HEK293T (cell line): ENCODE measurements around the gene AIMP1.

Experiments used
- CTCF ChIA-PET: fragments of 350-600 bp; formaldehyde crosslinking; extraction: SDS; loops from one replicate; lab custom pipeline; 2021; ENCODE audit warnings: antibody characterized with exemption, inconsistent platforms; lab: Yijun Ruan, JAX
- POLR2A ChIA-PET: fragments of 350-600 bp; formaldehyde crosslinking; extraction: SDS; loops from one replicate; lab custom pipeline; 2020; ENCODE audit warnings: antibody characterized with exemption, inconsistent platforms; lab: Yijun Ruan, JAX
- DNase-seq: peaks from one replicate; pipeline ENCODE4 v3.0.0; 2012; ENCODE audit warnings: mixed read lengths; ENCODE audit errors: extremely low spot score
- ARNT ChIP-seq: fragments of 450-650 bp; IDR thresholded peaks from 2 replicates; pipeline ENCODE4 v1.6.1; 2017; ENCODE audit warnings: mild to moderate bottlenecking
- BHLHE40 ChIP-seq: fragments of 450-650 bp; IDR thresholded peaks from 2 replicates; pipeline ENCODE4 v1.6.1; 2016; ENCODE audit warnings: mild to moderate bottlenecking, moderate library complexity, borderline replicate concordance
- CTBP1 ChIP-seq: fragments of 450-650 bp; IDR thresholded peaks from 2 replicates; pipeline ENCODE4 v1.6.1; 2016; ENCODE audit warnings: borderline replicate concordance
- ELF4 ChIP-seq: fragments of 450-650 bp; IDR thresholded peaks from 2 replicates; pipeline ENCODE4 v1.6.1; 2017; ENCODE audit warnings: antibody characterized with exemption
- FOXA1 ChIP-seq: fragments of 450-650 bp; IDR thresholded peaks from 2 replicates; pipeline ENCODE4 v1.6.1; 2016; ENCODE audit warnings: mild to moderate bottlenecking
- FOXK2 ChIP-seq: fragments of 450-650 bp; IDR thresholded peaks from 2 replicates; pipeline ENCODE4 v1.6.1; 2016; ENCODE audit warnings: mild to moderate bottlenecking
- FOXM1 ChIP-seq: fragments of 450-650 bp; IDR thresholded peaks from 2 replicates; pipeline ENCODE4 v1.6.1; 2017; ENCODE audit warnings: mild to moderate bottlenecking, borderline replicate concordance
- HDGF ChIP-seq: fragments of 450-650 bp; IDR thresholded peaks from 2 replicates; pipeline ENCODE4 v1.6.1; 2017; ENCODE audit warnings: antibody characterized with exemption, borderline replicate concordance
- L3MBTL2 ChIP-seq: fragments of 450-650 bp; conservative IDR thresholded peaks from 2 replicates; pipeline ENCODE4 v1.6.1; 2016; ENCODE audit warnings: mild to moderate bottlenecking
- LEF1 ChIP-seq: fragments of 450-650 bp; IDR thresholded peaks from 2 replicates; pipeline ENCODE4 v1.6.1; 2017; ENCODE audit warnings: mild to moderate bottlenecking, borderline replicate concordance
- NFRKB ChIP-seq: fragments of 450-650 bp; IDR thresholded peaks from 2 replicates; pipeline ENCODE4 v1.6.1; 2016; ENCODE audit warnings: mild to moderate bottlenecking, moderate library complexity
- PKNOX1 ChIP-seq: fragments of 450-650 bp; IDR thresholded peaks from 2 replicates; pipeline ENCODE4 v1.6.1; 2016
- SP1 ChIP-seq: fragments of 450-650 bp; IDR thresholded peaks from 2 replicates; pipeline ENCODE4 v1.6.1; 2017
- SUZ12 ChIP-seq: fragments of 450-650 bp; IDR thresholded peaks from 2 replicates; pipeline ENCODE4 v1.6.1; 2016; ENCODE audit warnings: mild to moderate bottlenecking
- TARDBP ChIP-seq: fragments of 450-650 bp; IDR thresholded peaks from 2 replicates; pipeline ENCODE4 v1.6.1; 2016
- ZNF384 ChIP-seq: fragments of 450-650 bp; IDR thresholded peaks from 2 replicates; pipeline ENCODE4 v1.6.1; 2016

Gene AIMP1

GRCh38 chr4:106366026-106366425, 49.7 kb downstream of the AIMP1 start:
- ChIA-PET POLR2A (no interaction called here), CTCF (no interaction called here)
- TF ChIP-seq TARDBP, result no peak
- TF ChIP-seq ARNT, result no peak
- TF ChIP-seq SP1, result no peak
- no peak for TF ChIP-seq FOXM1
- no peak for TF ChIP-seq BHLHE40
- TF ChIP-seq SUZ12, result no peak
- no peak for TF ChIP-seq CTBP1
- no peak for TF ChIP-seq LEF1
- no peak for TF ChIP-seq ELF4
- no peak for TF ChIP-seq FOXA1
- no peak for TF ChIP-seq NFRKB
- DNase-seq, result no peak

- TF ChIP-seq BHLHE40 (no peak), ELF4 (no peak), SP1 (no peak), FOXA1 (no peak), HDGF (no peak), ARNT (no peak), LEF1 (no peak), PKNOX1 (no peak), SUZ12 (no peak), CTBP1 (no peak), FOXK2 (no peak), L3MBTL2 (no peak), ZNF384 (no peak), TARDBP (no peak), FOXM1 (no peak), NFRKB (no peak)
- POLR2A ChIA-PET, result no interaction called here
- no peak for DNase-seq
- CTCF ChIA-PET, result no interaction called here
Measured at GRCh38 chr4:106367072-106367471, 50.7 kb downstream of the AIMP1 start.

- POLR2A ChIA-PET, result no interaction called here
- TF ChIP-seq FOXA1 (no peak), ZNF384 (no peak), TARDBP (no peak), L3MBTL2 (no peak), BHLHE40 (no peak)
- CTCF ChIA-PET, result interaction anchor here (0.7 to 0.9 kb wide), 2 partner anchors 20 to 39 kb away, joined by 3 read pairs; no protein-coding TSS in a partner anchor
- DNase-seq, result no peak
Measured at GRCh38 chr4:106368678-106369077, 52.3 kb downstream of the AIMP1 start, which contains the start of gene GIMD1. Gene GIMD1 (minus strand): TSS chr4:106368778. CDS start chr4:106367435, 1,343 bp downstream.

- ChIA-PET CTCF (interaction anchor here (0.5 to 1.6 kb wide), 7 partner anchors 15 to 528 kb away, joined by 3 to 4 read pairs (median 3); no protein-coding TSS in a partner anchor), POLR2A (no interaction called here)
- DNase-seq, result peak; percentile 45
- TF ChIP-seq FOXA1 (no peak), BHLHE40 (no peak), ARNT (no peak), SP1 (no peak)
Measured at GRCh38 chr4:106369456-106370060, 53.2 kb downstream of the AIMP1 start.

- TF ChIP-seq PKNOX1 (no peak), CTBP1 (no peak), L3MBTL2 (no peak), TARDBP (no peak), FOXA1 (no peak), NFRKB (no peak), ELF4 (no peak), SP1 (no peak), FOXM1 (no peak), SUZ12 (no peak), FOXK2 (no peak), HDGF (no peak), BHLHE40 (no peak), ARNT (no peak), ZNF384 (no peak), LEF1 (no peak)
- no peak for DNase-seq
- CTCF ChIA-PET, result interaction anchor here (0.5 to 1.6 kb wide), 5 partner anchors 16 to 528 kb away, joined by 3 to 4 read pairs (median 3); no protein-coding TSS in a partner anchor
- POLR2A ChIA-PET, result no interaction called here
Measured at GRCh38 chr4:106370214-106370613, 53.9 kb downstream of the AIMP1 start.

- CTCF ChIA-PET, result no interaction called here
- no peak for DNase-seq
- TF ChIP-seq SP1, result no peak
- no peak for TF ChIP-seq SUZ12
- TF ChIP-seq L3MBTL2, result no peak
- TF ChIP-seq FOXK2, result no peak
- TF ChIP-seq LEF1, result no peak
- TF ChIP-seq ELF4, result no peak
- no peak for TF ChIP-seq FOXA1
- TF ChIP-seq HDGF, result no peak
- no peak for TF ChIP-seq PKNOX1
- POLR2A ChIA-PET, result no interaction called here
Measured at GRCh38 chr4:106371161-106371560, 54.8 kb downstream of the AIMP1 start.
